Measurements from ENCODE around the gene NDUFA6.

NDUFA6 gene

DNA sequence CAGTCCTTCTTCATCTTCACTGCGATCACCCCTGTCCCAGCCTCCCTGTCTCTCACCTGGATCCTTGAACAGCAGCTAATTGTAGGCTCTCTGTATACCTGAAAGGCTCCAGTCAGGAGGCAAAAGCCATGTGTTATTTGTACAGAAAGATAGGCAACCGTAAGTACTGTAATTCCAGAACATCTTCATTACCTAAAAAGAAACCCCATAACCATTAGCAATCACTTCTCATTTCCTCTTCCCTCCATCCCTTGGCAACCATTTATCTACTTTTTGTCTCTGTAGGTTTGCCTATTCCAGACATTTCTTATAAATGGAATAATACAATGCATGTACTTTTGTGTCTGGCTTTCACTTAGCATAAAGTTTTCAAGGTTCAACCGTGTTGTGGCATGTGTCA lies 37.8 kb downstream of the NDUFA6 start:
- no peak for TF ChIP-seq CTCF (IDR thresholded peaks at IDR 0.05; ENCODE audit: insufficient read depth, low read depth, low read length, missing control alignments)
- H3K4me3 ChIP-seq (ENCODE audit: low read depth, low read length), result no peak overlapping the region
- no peak for DNase-seq (ENCODE audit: low read depth)

- no peak for TF ChIP-seq CTCF (IDR thresholded peaks at IDR 0.05; ENCODE audit: insufficient read depth, low read depth, low read length, missing control alignments)
- no peak for DNase-seq (ENCODE audit: low read depth)
- H3K4me3 ChIP-seq (ENCODE audit: low read depth, low read length), result no peak overlapping the region
Measured at GRCh38 chr22:42050641-42051180, 39.9 kb downstream of the NDUFA6 start.

- no peak overlapping the region for H3K4me3 ChIP-seq (ENCODE audit: low read depth, low read length)
- DNase-seq (ENCODE audit: low read depth), result no peak
- no peak for TF ChIP-seq CTCF (IDR thresholded peaks at IDR 0.05; ENCODE audit: insufficient read depth, low read depth, low read length, missing control alignments)
Measured at GRCh38 chr22:42041784-42042183, 48.8 kb downstream of the NDUFA6 start.

DNA sequence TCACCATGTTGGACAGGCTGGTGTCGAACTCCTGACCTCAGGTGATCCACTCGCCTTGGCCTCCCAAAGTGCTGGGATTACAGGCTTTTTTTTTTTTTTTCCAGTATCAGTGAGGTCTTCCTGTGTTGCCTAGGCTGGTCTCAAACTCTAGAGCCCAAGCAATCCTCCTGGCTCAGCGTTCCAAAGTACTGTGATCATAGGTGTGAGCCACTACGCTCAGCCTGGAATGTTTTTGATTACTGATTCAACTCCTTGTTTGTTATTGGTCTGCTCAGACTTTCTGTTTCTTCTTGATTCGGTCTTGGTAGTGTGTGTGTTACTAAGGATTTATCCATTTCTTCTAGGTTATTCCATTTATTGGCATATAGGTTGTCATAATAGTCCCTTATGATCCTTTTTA lies 51.3 kb downstream of the NDUFA6 start:
- TF ChIP-seq CTCF (IDR thresholded peaks at IDR 0.05; ENCODE audit: insufficient read depth, low read depth, low read length, missing control alignments), result no peak
- no peak for DNase-seq (ENCODE audit: low read depth)
- H3K4me3 ChIP-seq (ENCODE audit: low read depth, low read length), result no peak overlapping the region
